Keratinocyte (primary cell): ENCODE data around the gene C13orf42. TPM values are rescaled to one million over a fixed set of nuclear protein-coding genes. Genes with fewer than 3 reads are reported as not detected.

Source experiments
- DNase-seq: peaks from one replicate; pipeline ENCODE4 v3.0.0-alpha.2; 2011; ENCODE audit warnings: low read depth, missing footprints, low spot score
- FAIRE-seq: peaks from 2 replicates; lab custom pipeline; 2011; peaks lifted over from hg19 to GRCh38; lab: Jason Lieb, UNC
- H2AFZ ChIP-seq: 2 replicates; pipeline ENCODE4 v1.6.0; 2012; ENCODE audit warnings: low read length, control low read depth, inconsistent platforms; ENCODE audit not compliant: control insufficient read depth
- H3K27ac ChIP-seq: 2 replicates; pipeline ENCODE4 v1.5.1; 2011; ENCODE audit warnings: low read length; ENCODE audit not compliant: control insufficient read depth, insufficient read depth
- H3K27me3 ChIP-seq: 3 replicates; pipeline ENCODE4 v1.6.0; 2011; ENCODE audit warnings: low read length; ENCODE audit not compliant: control insufficient read depth, insufficient read depth; ENCODE audit errors: extremely low read depth
- H3K36me3 ChIP-seq, 2 experiments: 2 replicates in 1 of 2; 3 replicates in 1 of 2; pipeline ENCODE4 v1.5.1; 2011; ENCODE audit warnings: low read length in 2 of 2, mild to moderate bottlenecking in 1 of 2; ENCODE audit not compliant: control insufficient read depth in 2 of 2, insufficient read depth in 2 of 2; ENCODE audit errors: extremely low read depth in 1 of 2
- H3K4me1 ChIP-seq: 3 replicates; pipeline ENCODE4 v1.5.1; 2011; ENCODE audit warnings: low read length; ENCODE audit not compliant: control insufficient read depth, insufficient read depth; ENCODE audit errors: extremely low read depth
- H3K4me2 ChIP-seq: 3 replicates; pipeline ENCODE4 v1.6.0; 2011; ENCODE audit warnings: low read depth, low read length; ENCODE audit not compliant: control insufficient read depth, insufficient read depth; ENCODE audit errors: extremely low read depth
- H3K4me3 ChIP-seq, 3 experiments: fragments of 200-600 bp in 1 of 3; sonication (generic) in 1 of 3; 2 replicates in 2 of 3; 3 replicates in 1 of 3; pipeline ENCODE4 v1.5.1; 2011 to 2016; ENCODE audit warnings: low read length in 3 of 3, mild to moderate bottlenecking in 3 of 3, control low read depth in 2 of 3, inconsistent platforms in 1 of 3, low read depth in 1 of 3, mixed read lengths in 1 of 3, mixed run types in 1 of 3, moderate library complexity in 1 of 3; ENCODE audit not compliant: control insufficient read depth in 2 of 3, insufficient read depth in 2 of 3; ENCODE audit errors: extremely low read depth in 1 of 3
- H3K79me2 ChIP-seq: 2 replicates; pipeline ENCODE4 v1.6.0; 2012; ENCODE audit warnings: low read length; ENCODE audit not compliant: control insufficient read depth, insufficient read depth
- H3K9ac ChIP-seq: 3 replicates; pipeline ENCODE4 v1.6.0; 2011; ENCODE audit warnings: low read length; ENCODE audit not compliant: control insufficient read depth, insufficient read depth; ENCODE audit errors: extremely low read depth
- H3K9me1 ChIP-seq: 3 replicates; pipeline ENCODE4 v1.6.0; 2011; ENCODE audit warnings: low read length; ENCODE audit not compliant: control insufficient read depth, insufficient read depth; ENCODE audit errors: extremely low read depth
- H3K9me3 ChIP-seq: 2 replicates; pipeline ENCODE4 v1.5.1; 2012; ENCODE audit warnings: low read depth, low read length; ENCODE audit not compliant: control insufficient read depth
- H4K20me1 ChIP-seq: 3 replicates; pipeline ENCODE4 v1.6.0; 2011; ENCODE audit warnings: low read length; ENCODE audit not compliant: control insufficient read depth, insufficient read depth; ENCODE audit errors: extremely low read depth
- CTCF ChIP-seq, 3 experiments: IDR thresholded peaks in 1 of 3; conservative IDR thresholded peaks in 1 of 3; optimal IDR thresholded peaks in 1 of 3; 2 replicates in 2 of 3; 3 replicates in 1 of 3; pipeline versions ENCODE3 to v1.5.1; 2011; ENCODE audit warnings: low read length in 3 of 3, mild to moderate bottlenecking in 3 of 3, moderate library complexity in 2 of 3, control low read depth in 1 of 3, inconsistent platforms in 1 of 3; ENCODE audit not compliant: insufficient read depth in 2 of 3; ENCODE audit errors: extremely low read depth in 1 of 3
- EZH2 ChIP-seq: IDR thresholded peaks from one replicate; pipeline ENCODE4 v1.6.1; 2012; ENCODE audit warnings: inconsistent platforms, mild to moderate bottlenecking, low read length, moderate library complexity
- dilution Hi-C: fragments of 300-500 bp; cut with MboI; formaldehyde crosslinking; loops from one replicate; pipeline ENCODE4 v1.7.0; 2020; ENCODE audit warnings: low sequenced_read_pairs; ENCODE audit not compliant: extremely low pct_ligation_motif_present
- polyA plus RNA-seq, 5 experiments: library from polyadenylated mRNA; depleted of rRNA in 3 of 5; stranded (reverse) in 3 of 5; stranded (forward) in 1 of 5; unstranded in 1 of 5; fragments of >200 nt; gene quantifications; 1 replicate in 1 of 5; 2 replicates in 3 of 5; 3 replicates in 1 of 5; pipeline versions ENCODE4 v1.2.1 to v1.2.3, GENCODE V29; 2011 to 2012; ENCODE audit warnings: missing spikeins in 2 of 5, low read depth in 1 of 5, low replicate concordance in 1 of 5

C13orf42 gene
- polyA plus RNA-seq, 1 donor (not counting 4 experiments of a cell fraction or from before 2014, with no cell fraction given), result not detected

GRCh38 chr13:51152701-51153100 is 41.6 kb upstream of the C13orf42 start:
- no peaks in the 10 kb centered on the region for H3K27me3 ChIP-seq
- no peaks in the 10 kb centered on the region for H3K79me2 ChIP-seq
- H3K4me3 ChIP-seq, result no peak overlapping the region
- no peak overlapping the region for H3K4me2 ChIP-seq
- no peak for DNase-seq
- no peaks in the 10 kb centered on the region for H4K20me1 ChIP-seq
- no peak overlapping the region for H3K27ac ChIP-seq
- no peaks in the 10 kb centered on the region for H3K36me3 ChIP-seq
- H3K9me1 ChIP-seq, result no peaks in the 10 kb centered on the region
- no peaks in the 10 kb centered on the region for H3K9me3 ChIP-seq
- FAIRE-seq, result no peak
- dilution Hi-C loops, result no loop called here
- no peaks in the 10 kb centered on the region for H3K4me1 ChIP-seq
- H3K9ac ChIP-seq, result no peak overlapping the region
- no peak for TF ChIP-seq EZH2
- TF ChIP-seq CTCF (optimal IDR thresholded peaks at IDR 0.05 in 1 of 3, IDR thresholded peaks at IDR 0.05 in 1 of 3, conservative IDR thresholded peaks at IDR 0.05 in 1 of 3; ENCODE audit: extremely low read depth in 1 of 3, insufficient read depth in 2 of 3, low read length in 3 of 3), result no peak
- no peak overlapping the region for H2AFZ ChIP-seq

- Histone ChIP-seq H3K27me3 (no peaks in the 10 kb centered on the region), H3K4me2 (no peak overlapping the region), H3K27ac (no peak overlapping the region), H3K4me3 (no peak overlapping the region), H3K4me1 (no peaks in the 10 kb centered on the region), H3K9me3 (no peaks in the 10 kb centered on the region), H3K36me3 (no peaks in the 10 kb centered on the region), H3K9me1 (no peaks in the 10 kb centered on the region), H4K20me1 (no peaks in the 10 kb centered on the region), H3K9ac (no peak overlapping the region), H2AFZ (no peak overlapping the region), H3K79me2 (no peaks in the 10 kb centered on the region)
- TF ChIP-seq CTCF (optimal IDR thresholded peaks at IDR 0.05 in 1 of 3, IDR thresholded peaks at IDR 0.05 in 1 of 3, conservative IDR thresholded peaks at IDR 0.05 in 1 of 3; ENCODE audit: extremely low read depth in 1 of 3, insufficient read depth in 2 of 3, low read length in 3 of 3), result no peak
- TF ChIP-seq EZH2, result no peak
- dilution Hi-C loops, result no loop called here
- no peak for DNase-seq
- no peak for FAIRE-seq
These were observed 40.4 kb upstream of the C13orf42 start for GRCh38 chr13:51151463-51151862.
